Stomach (tissue), 9 donors: ENCODE data around the gene ARSG. TPM values are rescaled to one million over a fixed set of nuclear protein-coding genes. Genes with fewer than 3 reads are reported as not detected.

Experiments
- DNase-seq, 2 donors: peaks; one replicate each; pipeline versions ENCODE4 v3.0.0 to v3.0.0-alpha.2; 2013 to 2019
- H3K27ac ChIP-seq, 5 donors: fragments of 200-600 bp in 4 of 5; sonication (generic) in 4 of 5; one replicate each; pipeline ENCODE4 v1.5.1; 2013 to 2019; ENCODE audit warnings: mild to moderate bottlenecking in 1 of 5, moderate library complexity in 1 of 5
- H3K27me3 ChIP-seq, 3 donors: fragments of 200-600 bp; sonication (generic); one replicate each; pipeline ENCODE4 v1.5.1; 2017 to 2019; ENCODE audit warnings: mixed run types in 1 of 3
- H3K36me3 ChIP-seq, 4 donors: fragments of 200-600 bp; sonication (generic); 1 replicate in 3 of 4; 2 replicates in 1 of 4; pipeline ENCODE4 v1.5.1; 2016 to 2019
- H3K4me1 ChIP-seq, 4 donors: fragments of 200-600 bp; sonication (generic); one replicate each; pipeline ENCODE4 v1.5.1; 2016 to 2019
- H3K4me3 ChIP-seq, 4 donors: fragments of 200-600 bp; sonication (generic) in 3 of 4; one replicate each; pipeline ENCODE4 v1.5.1; 2016 to 2019; ENCODE audit warnings: mild to moderate bottlenecking in 1 of 4
- H3K9me3 ChIP-seq, 4 donors: fragments of 200-600 bp; sonication (generic); one replicate each; pipeline ENCODE4 v1.5.1; 2016 to 2019
- EP300 ChIP-seq: sonication (generic); formaldehyde crosslinking; IDR thresholded peaks from one replicate; pipeline ENCODE4 v1.6.1; 2017; ENCODE audit warnings: antibody characterized with exemption
- POLR2A ChIP-seq, 4 donors: fragments of 450-650 bp; IDR thresholded peaks; one replicate each; pipeline ENCODE4 v1.6.1; 2016; ENCODE audit warnings: antibody characterized with exemption in 4 of 4, control low read depth in 2 of 4, mild to moderate bottlenecking in 1 of 4, moderate library complexity in 1 of 4
- POLR2AphosphoS5 ChIP-seq, 3 donors: sonication (generic); formaldehyde crosslinking; IDR thresholded peaks; one replicate each; pipeline ENCODE4 v1.6.1; 2016; ENCODE audit warnings: antibody characterized with exemption in 3 of 3
- WGBS, 5 donors: extraction: QIAGEN DNeasy Blood & Tissue Kit in 3 of 5; methylation state at CpG; one replicate each; pipeline versions ENCODE4 v1.1.5 to v1.1.7; 2013 to 2018; 5-methylcytosine and 5-hydroxymethylcytosine counted together
- intact Hi-C: fragments of 100-400 bp; cut with DNase I; formaldehyde crosslinking; loops from one replicate; pipeline ENCODE4 v1.15.1; 2023; ENCODE audit warnings: low total_unique reads
- polyA plus RNA-seq, 3 donors: library from polyadenylated mRNA; stranded (reverse); fragments of 200-250 nt; gene quantifications; one replicate each; pipeline ENCODE4 v1.2.3, GENCODE V29; 2013
- total RNA-seq, 5 donors: library from RNA; depleted of rRNA; stranded (reverse); fragments of >200 nt; gene quantifications; one replicate each; pipeline versions ENCODE4 v1.1.0 to v1.2.3, GENCODE V29; 2014 to 2016
- TF ChIP-seq, protein P1 (sequence below), 7 experiments: fragments of 450-650 bp in 4 of 7; fragments of 200-600 bp in 3 of 7; sonication (generic) in 3 of 7; IDR thresholded peaks; one replicate each; pipeline ENCODE4 v1.5.1; 2016 to 2019; ENCODE audit warnings: antibody characterized with exemption in 7 of 7, control low read depth in 2 of 7, mild to moderate bottlenecking in 1 of 7
- donor health status: healthy with polysubstance abuse.
- donor health status: Bipolar disorder and iron deficiency.
- donor health status: healthy.

Gene ARSG
- total and polyA plus RNA-seq, 8 donors = 0.45 to 74.7 (median 2.4) TPM

DNA sequence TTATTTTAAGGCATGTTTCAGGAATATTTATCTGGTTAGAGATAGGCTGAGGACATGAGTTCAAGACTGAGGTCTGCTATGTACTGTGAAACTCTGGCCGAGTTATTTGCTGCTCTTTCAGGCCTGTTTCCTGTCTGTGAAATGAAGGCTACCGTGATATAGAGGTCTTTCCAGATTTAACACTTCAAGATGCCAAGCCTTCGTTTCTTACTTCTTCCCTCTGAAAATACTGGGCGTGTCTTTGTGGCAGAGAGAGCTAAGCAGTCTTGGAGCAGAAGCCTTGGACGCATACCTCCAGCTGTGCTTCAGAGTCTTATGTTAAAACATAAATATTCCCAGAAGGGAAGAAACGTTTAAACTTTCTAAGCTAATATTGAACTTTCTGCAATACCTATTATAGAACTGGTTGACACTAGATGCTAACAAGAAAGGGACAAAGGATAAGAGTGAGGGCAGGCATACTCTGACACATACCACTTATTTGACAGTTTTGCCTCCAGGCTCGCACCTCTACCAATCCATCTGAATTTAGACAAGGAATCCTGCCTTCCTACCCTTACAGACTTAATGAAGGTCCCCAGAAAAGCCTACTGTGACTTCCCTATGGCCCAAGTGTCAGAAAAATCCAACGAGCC is 148.5 kb downstream of the ARSG start:
- no peak overlapping the region for H3K4me3 ChIP-seq
- intact Hi-C loops = loop anchor here (10.0 kb wide), 1 partner anchor 175 kb away; no protein-coding TSS in a partner anchor
- H3K9me3 ChIP-seq = no peaks in the 10 kb centered on the region
- H3K27ac ChIP-seq = peak overlapping the region in 2 of 5 donors; percentile 33 to 79
- no peaks in the 10 kb centered on the region for H3K27me3 ChIP-seq
- TF ChIP-seq POLR2AphosphoS5 (IDR thresholded peaks at IDR 0.05) = no peak
- TF ChIP-seq, protein P1, sequence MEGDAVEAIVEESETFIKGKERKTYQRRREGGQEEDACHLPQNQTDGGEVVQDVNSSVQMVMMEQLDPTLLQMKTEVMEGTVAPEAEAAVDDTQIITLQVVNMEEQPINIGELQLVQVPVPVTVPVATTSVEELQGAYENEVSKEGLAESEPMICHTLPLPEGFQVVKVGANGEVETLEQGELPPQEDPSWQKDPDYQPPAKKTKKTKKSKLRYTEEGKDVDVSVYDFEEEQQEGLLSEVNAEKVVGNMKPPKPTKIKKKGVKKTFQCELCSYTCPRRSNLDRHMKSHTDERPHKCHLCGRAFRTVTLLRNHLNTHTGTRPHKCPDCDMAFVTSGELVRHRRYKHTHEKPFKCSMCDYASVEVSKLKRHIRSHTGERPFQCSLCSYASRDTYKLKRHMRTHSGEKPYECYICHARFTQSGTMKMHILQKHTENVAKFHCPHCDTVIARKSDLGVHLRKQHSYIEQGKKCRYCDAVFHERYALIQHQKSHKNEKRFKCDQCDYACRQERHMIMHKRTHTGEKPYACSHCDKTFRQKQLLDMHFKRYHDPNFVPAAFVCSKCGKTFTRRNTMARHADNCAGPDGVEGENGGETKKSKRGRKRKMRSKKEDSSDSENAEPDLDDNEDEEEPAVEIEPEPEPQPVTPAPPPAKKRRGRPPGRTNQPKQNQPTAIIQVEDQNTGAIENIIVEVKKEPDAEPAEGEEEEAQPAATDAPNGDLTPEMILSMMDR (IDR thresholded peaks at IDR 0.05) = no peak
- no peak for TF ChIP-seq POLR2A (IDR thresholded peaks at IDR 0.05)
- no peak for TF ChIP-seq EP300
- DNase-seq = no peak
- peaks cover 22 to 83% (median 50%) of the 10 kb centered on the region in 4 donors for H3K4me1 ChIP-seq
- WGBS, 5 donors = 36 to 53% (median 40%) methylated on average over 8 of the region's 8 CpGs
- peaks cover 27 to 67% (median 52%) of the 10 kb centered on the region in 4 donors for H3K36me3 ChIP-seq

DNA sequence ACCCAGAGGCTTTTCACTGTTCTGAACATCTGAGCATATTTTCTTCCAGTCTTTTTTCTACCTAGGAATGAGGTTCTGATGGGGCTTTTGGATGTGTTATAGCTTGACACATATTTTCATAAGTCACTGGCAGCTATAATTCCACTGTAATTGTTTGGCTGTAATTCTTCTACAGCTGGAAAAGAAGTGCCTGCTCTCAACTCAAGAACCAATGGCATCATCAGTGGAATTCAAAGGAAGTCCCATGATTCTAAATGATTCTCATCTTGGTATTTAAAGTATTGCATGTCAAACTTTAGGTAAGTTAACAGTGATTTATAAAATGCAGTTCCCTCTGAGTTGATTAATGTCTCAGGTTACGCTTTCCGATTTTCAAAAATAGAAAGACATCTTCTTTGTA is 149.2 kb downstream of the ARSG start:
- peak overlapping the region in 3 of 5 donors; percentile 33 to 79 (median 44) for H3K27ac ChIP-seq
- peaks cover 22 to 83% (median 50%) of the 10 kb centered on the region in 4 donors for H3K4me1 ChIP-seq
- peaks cover 19 to 65% (median 49%) of the 10 kb centered on the region in 4 donors for H3K36me3 ChIP-seq
- no peak for DNase-seq
- TF ChIP-seq EP300 (no peak), POLR2AphosphoS5 (IDR thresholded peaks at IDR 0.05) (no peak), POLR2A (IDR thresholded peaks at IDR 0.05) (no peak)
- TF ChIP-seq, protein P1 (IDR thresholded peaks at IDR 0.05) = no peak
- no peak overlapping the region for H3K4me3 ChIP-seq
- H3K27me3 ChIP-seq = no peaks in the 10 kb centered on the region
- WGBS, 5 donors = 86 to 91% (median 88%) methylated on average over 2 of the region's 2 CpGs
- H3K9me3 ChIP-seq = no peaks in the 10 kb centered on the region
- intact Hi-C loops = no loop called here

DNA sequence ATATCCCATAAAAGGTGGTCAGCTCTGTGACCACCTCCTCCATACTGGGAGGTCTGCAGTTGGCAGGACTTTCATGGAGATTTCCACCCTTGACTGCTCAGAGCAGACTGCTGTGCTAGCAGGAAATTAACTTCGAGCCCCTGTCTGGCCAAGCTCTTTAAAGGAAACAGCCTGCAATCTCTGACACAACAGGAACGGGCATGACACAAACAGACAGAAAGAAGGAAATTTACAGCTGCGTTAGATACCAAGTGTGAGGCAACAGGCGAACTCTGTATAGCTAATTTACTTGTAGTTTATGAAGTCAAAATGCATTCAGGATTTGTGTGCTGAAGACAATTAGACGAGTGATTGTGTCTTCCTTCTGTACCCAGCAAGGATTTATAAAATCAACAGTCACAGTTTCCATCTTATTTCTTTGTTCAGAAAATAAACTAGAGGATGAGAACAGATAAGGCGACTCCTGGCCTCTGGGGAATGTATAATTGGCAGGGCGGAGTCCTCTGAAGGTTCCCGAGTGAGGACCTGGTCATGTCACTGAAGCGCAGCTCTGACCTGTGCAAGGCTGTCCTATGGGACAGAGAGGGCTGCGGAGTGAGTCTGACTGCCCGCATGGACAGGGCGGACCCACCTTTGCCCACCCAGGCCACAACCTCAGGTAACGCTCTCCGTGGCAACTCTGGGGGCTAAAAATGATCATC is 149.9 kb downstream of the ARSG start:
- DNase-seq = peak in 1 of 2 donors; percentile 54
- intact Hi-C loops = no loop called here
- 64 to 70% (median 66%) methylated on average over 14 of the region's 14 CpGs for WGBS, 5 donors

DNA sequence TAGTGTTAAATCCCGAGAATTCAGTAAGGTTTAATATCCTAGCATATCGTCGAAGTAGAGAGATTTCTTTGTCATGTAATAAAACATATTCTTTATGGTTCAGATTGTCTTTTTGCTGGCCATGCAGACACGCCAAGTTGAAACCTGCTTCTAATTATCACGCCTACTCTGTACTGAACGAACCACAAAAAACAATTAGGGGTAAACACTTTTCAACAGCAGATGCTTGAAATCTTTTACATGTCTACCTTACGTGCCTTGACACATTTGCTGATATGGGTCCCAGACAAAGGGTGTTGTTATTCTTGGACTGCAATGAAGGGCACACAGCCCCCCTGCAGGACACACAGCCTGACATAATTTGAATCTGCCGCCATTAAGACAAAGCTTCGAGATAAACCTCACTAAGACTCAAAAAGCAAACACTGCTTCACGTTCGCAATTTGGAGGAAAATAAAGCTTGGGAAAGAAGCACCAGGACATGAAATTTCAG is 152.7 kb downstream of the ARSG start:
- WGBS, 5 donors = 62 to 74% (median 67%) methylated on average over 11 of the region's 11 CpGs
- DNase-seq = no peak
- Histone ChIP-seq H3K4me3 (no peak overlapping the region), H3K27ac (no peak overlapping the region), H3K27me3 (no peaks in the 10 kb centered on the region), H3K9me3 (no peaks in the 10 kb centered on the region), H3K4me1 (peaks cover under 1 to 51% (median 25%) of the 10 kb centered on the region in 4 donors), H3K36me3 (peaks cover 28 to 93% (median 77%) of the 10 kb centered on the region in 4 donors)
- TF ChIP-seq POLR2A (IDR thresholded peaks at IDR 0.05) = no peak
- no peak for TF ChIP-seq POLR2AphosphoS5 (IDR thresholded peaks at IDR 0.05)
- TF ChIP-seq EP300 = no peak
- TF ChIP-seq, protein P1 (IDR thresholded peaks at IDR 0.05) = no peak
- intact Hi-C loops = no loop called here

More for the DNA sequence above, 149.9 kb downstream of the ARSG start:
- H3K9me3 ChIP-seq = no peaks in the 10 kb centered on the region
- peak overlapping the region in 3 of 5 donors; percentile 33 to 79 (median 44) for H3K27ac ChIP-seq
- H3K27me3 ChIP-seq = no peaks in the 10 kb centered on the region
- H3K4me3 ChIP-seq = no peak overlapping the region
- H3K4me1 ChIP-seq = peaks cover 22 to 79% (median 48%) of the 10 kb centered on the region in 4 donors
- H3K36me3 ChIP-seq = peaks cover 20 to 65% (median 50%) of the 10 kb centered on the region in 4 donors
- TF ChIP-seq, protein P1 (IDR thresholded peaks at IDR 0.05) = no peak
- TF ChIP-seq POLR2A (IDR thresholded peaks at IDR 0.05) (no peak), POLR2AphosphoS5 (IDR thresholded peaks at IDR 0.05) (no peak), EP300 (no peak)
